GM23338 (cell line): ENCODE results near the gene C16orf82.

Experiments
- CREB1 ChIP-seq: fragments of 250-450 bp; sonication (Bioruptor Pico); IDR thresholded peaks from 2 replicates; pipeline ENCODE4 v1.5.0; 2020; ENCODE audit warnings: low read depth, mild to moderate bottlenecking, moderate library complexity
- EZH2 ChIP-seq: fragments of 200-600 bp; sonication (generic); IDR thresholded peaks from one replicate; pipeline ENCODE4 v1.8.0; 2017; ENCODE audit warnings: antibody characterized with exemption, mild to moderate bottlenecking, low read depth; ENCODE audit not compliant: unreplicated experiment
- EZH2phosphoT487 ChIP-seq: fragments of 200-600 bp; sonication (generic); IDR thresholded peaks from one replicate; pipeline ENCODE4 v1.8.1; 2018; ENCODE audit warnings: antibody characterized with exemption; ENCODE audit not compliant: unreplicated experiment
- JUNB ChIP-seq: IDR thresholded peaks from one replicate; pipeline ENCODE4 v1.6.1; 2016; ENCODE audit warnings: antibody characterized with exemption; ENCODE audit not compliant: unreplicated experiment
- NANOG ChIP-seq: IDR thresholded peaks from 2 replicates; pipeline ENCODE4 v1.6.1; 2016; ENCODE audit warnings: antibody characterized with exemption, borderline replicate concordance
- POLR2AphosphoS5 ChIP-seq: IDR thresholded peaks from 2 replicates; pipeline ENCODE4 v1.6.1; 2016; ENCODE audit warnings: antibody characterized with exemption, low read depth
- STAT1 ChIP-seq: IDR thresholded peaks from one replicate; pipeline ENCODE4 v1.6.1; 2016; ENCODE audit warnings: antibody characterized with exemption; ENCODE audit not compliant: unreplicated experiment
- ZNF114 ChIP-seq: fragments of 250-450 bp; sonication (Bioruptor Pico); IDR thresholded peaks from 2 replicates; pipeline ENCODE4 v1.5.0; 2020; ENCODE audit warnings: mild to moderate bottlenecking, moderate library complexity
- ZNF331 ChIP-seq: fragments of 250-450 bp; sonication (Bioruptor Pico); IDR thresholded peaks from 2 replicates; pipeline ENCODE4 v1.5.0; 2020; ENCODE audit warnings: low read depth, mild to moderate bottlenecking, moderate library complexity
- TF ChIP-seq, protein P1 (sequence below), 2 experiments: fragments of 200-600 bp in 1 of 2; sonication (generic) in 1 of 2; conservative IDR thresholded peaks; 2 replicates each; pipeline versions ENCODE4 v1.5.1 to v1.6.1; 2016 to 2017; ENCODE audit warnings: antibody characterized with exemption in 2 of 2, low read depth in 2 of 2, mild to moderate bottlenecking in 2 of 2, moderate library complexity in 1 of 2
- TF ChIP-seq, protein P2 (sequence below): IDR thresholded peaks from one replicate; pipeline ENCODE4 v1.6.1; 2018; ENCODE audit warnings: antibody characterized with exemption; ENCODE audit not compliant: unreplicated experiment
- TF ChIP-seq, protein P3 (sequence below): fragments of 250-450 bp; sonication (Bioruptor Pico); IDR thresholded peaks from 2 replicates; pipeline ENCODE4 v1.5.0; 2020; ENCODE audit warnings: mild to moderate bottlenecking, moderate library complexity
- TF ChIP-seq, protein P4 (sequence below): IDR thresholded peaks from 2 replicates; pipeline ENCODE4 v1.6.1; 2016; ENCODE audit warnings: antibody characterized with exemption

DNA sequence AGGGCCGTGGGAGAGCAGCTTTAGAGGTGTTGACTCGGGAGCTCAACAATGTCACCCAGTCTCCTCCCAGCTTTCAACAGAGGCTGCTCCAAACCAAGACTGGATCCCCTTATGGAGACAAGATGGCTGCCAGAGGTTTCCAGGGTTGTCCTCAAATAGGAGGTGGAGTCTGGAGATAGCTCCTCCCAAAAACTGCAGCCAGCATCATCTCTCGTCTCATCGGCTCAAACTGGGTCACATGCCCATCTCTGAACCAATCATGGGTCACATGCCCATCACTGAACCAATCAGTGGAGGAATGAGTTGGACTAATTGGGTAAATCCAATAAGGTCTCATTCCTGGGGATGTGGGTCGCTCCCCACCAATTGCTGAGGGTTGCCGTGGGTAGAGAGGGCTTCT lies 41.1 kb upstream of the C16orf82 start:
- TF ChIP-seq NANOG (no peak), CREB1 (CRISPR knock-in tag) (no peak), POLR2AphosphoS5 (no peak), JUNB (no peak), EZH2phosphoT487 (no peak), ZNF114 (CRISPR knock-in tag) (no peak), EZH2 (no peak), ZNF331 (no peak), STAT1 (no peak)
- TF ChIP-seq, protein P1, sequence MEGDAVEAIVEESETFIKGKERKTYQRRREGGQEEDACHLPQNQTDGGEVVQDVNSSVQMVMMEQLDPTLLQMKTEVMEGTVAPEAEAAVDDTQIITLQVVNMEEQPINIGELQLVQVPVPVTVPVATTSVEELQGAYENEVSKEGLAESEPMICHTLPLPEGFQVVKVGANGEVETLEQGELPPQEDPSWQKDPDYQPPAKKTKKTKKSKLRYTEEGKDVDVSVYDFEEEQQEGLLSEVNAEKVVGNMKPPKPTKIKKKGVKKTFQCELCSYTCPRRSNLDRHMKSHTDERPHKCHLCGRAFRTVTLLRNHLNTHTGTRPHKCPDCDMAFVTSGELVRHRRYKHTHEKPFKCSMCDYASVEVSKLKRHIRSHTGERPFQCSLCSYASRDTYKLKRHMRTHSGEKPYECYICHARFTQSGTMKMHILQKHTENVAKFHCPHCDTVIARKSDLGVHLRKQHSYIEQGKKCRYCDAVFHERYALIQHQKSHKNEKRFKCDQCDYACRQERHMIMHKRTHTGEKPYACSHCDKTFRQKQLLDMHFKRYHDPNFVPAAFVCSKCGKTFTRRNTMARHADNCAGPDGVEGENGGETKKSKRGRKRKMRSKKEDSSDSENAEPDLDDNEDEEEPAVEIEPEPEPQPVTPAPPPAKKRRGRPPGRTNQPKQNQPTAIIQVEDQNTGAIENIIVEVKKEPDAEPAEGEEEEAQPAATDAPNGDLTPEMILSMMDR (conservative IDR thresholded peaks at IDR 0.05; ENCODE audit: low read depth in 2 of 2) = no peak
- TF ChIP-seq, protein P2, sequence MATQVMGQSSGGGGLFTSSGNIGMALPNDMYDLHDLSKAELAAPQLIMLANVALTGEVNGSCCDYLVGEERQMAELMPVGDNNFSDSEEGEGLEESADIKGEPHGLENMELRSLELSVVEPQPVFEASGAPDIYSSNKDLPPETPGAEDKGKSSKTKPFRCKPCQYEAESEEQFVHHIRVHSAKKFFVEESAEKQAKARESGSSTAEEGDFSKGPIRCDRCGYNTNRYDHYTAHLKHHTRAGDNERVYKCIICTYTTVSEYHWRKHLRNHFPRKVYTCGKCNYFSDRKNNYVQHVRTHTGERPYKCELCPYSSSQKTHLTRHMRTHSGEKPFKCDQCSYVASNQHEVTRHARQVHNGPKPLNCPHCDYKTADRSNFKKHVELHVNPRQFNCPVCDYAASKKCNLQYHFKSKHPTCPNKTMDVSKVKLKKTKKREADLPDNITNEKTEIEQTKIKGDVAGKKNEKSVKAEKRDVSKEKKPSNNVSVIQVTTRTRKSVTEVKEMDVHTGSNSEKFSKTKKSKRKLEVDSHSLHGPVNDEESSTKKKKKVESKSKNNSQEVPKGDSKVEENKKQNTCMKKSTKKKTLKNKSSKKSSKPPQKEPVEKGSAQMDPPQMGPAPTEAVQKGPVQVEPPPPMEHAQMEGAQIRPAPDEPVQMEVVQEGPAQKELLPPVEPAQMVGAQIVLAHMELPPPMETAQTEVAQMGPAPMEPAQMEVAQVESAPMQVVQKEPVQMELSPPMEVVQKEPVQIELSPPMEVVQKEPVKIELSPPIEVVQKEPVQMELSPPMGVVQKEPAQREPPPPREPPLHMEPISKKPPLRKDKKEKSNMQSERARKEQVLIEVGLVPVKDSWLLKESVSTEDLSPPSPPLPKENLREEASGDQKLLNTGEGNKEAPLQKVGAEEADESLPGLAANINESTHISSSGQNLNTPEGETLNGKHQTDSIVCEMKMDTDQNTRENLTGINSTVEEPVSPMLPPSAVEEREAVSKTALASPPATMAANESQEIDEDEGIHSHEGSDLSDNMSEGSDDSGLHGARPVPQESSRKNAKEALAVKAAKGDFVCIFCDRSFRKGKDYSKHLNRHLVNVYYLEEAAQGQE = no peak
- TF ChIP-seq, protein P3, sequence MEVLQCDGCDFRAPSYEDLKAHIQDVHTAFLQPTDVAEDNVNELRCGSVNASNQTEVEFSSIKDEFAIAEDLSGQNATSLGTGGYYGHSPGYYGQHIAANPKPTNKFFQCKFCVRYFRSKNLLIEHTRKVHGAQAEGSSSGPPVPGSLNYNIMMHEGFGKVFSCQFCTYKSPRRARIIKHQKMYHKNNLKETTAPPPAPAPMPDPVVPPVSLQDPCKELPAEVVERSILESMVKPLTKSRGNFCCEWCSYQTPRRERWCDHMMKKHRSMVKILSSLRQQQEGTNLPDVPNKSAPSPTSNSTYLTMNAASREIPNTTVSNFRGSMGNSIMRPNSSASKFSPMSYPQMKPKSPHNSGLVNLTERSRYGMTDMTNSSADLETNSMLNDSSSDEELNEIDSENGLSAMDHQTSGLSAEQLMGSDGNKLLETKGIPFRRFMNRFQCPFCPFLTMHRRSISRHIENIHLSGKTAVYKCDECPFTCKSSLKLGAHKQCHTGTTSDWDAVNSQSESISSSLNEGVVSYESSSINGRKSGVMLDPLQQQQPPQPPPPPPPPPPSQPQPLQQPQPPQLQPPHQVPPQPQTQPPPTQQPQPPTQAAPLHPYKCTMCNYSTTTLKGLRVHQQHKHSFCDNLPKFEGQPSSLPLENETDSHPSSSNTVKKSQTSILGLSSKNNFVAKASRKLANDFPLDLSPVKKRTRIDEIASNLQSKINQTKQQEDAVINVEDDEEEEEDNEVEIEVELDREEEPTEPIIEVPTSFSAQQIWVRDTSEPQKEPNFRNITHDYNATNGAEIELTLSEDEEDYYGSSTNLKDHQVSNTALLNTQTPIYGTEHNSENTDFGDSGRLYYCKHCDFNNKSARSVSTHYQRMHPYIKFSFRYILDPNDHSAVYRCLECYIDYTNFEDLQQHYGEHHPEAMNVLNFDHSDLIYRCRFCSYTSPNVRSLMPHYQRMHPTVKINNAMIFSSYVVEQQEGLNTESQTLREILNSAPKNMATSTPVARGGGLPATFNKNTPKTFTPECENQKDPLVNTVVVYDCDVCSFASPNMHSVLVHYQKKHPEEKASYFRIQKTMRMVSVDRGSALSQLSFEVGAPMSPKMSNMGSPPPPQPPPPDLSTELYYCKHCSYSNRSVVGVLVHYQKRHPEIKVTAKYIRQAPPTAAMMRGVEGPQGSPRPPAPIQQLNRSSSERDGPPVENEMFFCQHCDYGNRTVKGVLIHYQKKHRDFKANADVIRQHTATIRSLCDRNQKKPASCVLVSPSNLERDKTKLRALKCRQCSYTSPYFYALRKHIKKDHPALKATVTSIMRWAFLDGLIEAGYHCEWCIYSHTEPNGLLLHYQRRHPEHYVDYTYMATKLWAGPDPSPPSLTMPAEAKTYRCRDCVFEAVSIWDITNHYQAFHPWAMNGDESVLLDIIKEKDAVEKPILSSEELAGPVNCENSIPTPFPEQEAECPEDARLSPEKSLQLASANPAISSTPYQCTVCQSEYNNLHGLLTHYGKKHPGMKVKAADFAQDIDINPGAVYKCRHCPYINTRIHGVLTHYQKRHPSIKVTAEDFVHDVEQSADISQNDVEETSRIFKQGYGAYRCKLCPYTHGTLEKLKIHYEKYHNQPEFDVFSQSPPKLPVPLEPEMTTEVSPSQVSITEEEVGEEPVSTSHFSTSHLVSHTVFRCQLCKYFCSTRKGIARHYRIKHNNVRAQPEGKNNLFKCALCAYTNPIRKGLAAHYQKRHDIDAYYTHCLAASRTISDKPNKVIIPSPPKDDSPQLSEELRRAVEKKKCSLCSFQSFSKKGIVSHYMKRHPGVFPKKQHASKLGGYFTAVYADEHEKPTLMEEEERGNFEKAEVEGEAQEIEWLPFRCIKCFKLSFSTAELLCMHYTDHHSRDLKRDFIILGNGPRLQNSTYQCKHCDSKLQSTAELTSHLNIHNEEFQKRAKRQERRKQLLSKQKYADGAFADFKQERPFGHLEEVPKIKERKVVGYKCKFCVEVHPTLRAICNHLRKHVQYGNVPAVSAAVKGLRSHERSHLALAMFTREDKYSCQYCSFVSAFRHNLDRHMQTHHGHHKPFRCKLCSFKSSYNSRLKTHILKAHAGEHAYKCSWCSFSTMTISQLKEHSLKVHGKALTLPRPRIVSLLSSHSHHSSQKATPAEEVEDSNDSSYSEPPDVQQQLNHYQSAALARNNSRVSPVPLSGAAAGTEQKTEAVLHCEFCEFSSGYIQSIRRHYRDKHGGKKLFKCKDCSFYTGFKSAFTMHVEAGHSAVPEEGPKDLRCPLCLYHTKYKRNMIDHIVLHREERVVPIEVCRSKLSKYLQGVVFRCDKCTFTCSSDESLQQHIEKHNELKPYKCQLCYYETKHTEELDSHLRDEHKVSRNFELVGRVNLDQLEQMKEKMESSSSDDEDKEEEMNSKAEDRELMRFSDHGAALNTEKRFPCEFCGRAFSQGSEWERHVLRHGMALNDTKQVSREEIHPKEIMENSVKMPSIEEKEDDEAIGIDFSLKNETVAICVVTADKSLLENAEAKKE (CRISPR knock-in tag) = no peak
- TF ChIP-seq, protein P4, sequence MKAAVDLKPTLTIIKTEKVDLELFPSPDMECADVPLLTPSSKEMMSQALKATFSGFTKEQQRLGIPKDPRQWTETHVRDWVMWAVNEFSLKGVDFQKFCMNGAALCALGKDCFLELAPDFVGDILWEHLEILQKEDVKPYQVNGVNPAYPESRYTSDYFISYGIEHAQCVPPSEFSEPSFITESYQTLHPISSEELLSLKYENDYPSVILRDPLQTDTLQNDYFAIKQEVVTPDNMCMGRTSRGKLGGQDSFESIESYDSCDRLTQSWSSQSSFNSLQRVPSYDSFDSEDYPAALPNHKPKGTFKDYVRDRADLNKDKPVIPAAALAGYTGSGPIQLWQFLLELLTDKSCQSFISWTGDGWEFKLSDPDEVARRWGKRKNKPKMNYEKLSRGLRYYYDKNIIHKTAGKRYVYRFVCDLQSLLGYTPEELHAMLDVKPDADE = no peak
